ENCODE results near the gene EP300.

DNA sequence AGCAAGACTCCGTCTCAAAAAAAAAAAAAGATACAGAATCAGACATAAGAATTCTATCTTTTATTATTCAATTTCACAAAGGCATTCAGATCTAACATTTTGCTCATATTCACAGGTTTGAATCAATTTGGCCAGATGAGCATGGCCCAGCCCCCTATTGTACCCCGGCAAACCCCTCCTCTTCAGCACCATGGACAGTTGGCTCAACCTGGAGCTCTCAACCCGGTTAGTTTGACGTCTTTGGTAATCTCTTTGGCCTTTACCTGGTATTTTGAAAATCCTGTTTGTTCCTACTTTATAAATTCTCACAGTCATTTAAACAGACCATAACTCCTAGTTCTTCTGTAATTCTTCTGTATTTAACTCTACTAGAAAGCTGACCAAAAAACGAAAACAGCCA is 55.3 kb downstream of the EP300 start:
- TF ChIP-seq, protein P1, sequence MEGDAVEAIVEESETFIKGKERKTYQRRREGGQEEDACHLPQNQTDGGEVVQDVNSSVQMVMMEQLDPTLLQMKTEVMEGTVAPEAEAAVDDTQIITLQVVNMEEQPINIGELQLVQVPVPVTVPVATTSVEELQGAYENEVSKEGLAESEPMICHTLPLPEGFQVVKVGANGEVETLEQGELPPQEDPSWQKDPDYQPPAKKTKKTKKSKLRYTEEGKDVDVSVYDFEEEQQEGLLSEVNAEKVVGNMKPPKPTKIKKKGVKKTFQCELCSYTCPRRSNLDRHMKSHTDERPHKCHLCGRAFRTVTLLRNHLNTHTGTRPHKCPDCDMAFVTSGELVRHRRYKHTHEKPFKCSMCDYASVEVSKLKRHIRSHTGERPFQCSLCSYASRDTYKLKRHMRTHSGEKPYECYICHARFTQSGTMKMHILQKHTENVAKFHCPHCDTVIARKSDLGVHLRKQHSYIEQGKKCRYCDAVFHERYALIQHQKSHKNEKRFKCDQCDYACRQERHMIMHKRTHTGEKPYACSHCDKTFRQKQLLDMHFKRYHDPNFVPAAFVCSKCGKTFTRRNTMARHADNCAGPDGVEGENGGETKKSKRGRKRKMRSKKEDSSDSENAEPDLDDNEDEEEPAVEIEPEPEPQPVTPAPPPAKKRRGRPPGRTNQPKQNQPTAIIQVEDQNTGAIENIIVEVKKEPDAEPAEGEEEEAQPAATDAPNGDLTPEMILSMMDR (conservative IDR thresholded peaks at IDR 0.05; ENCODE audit: low read depth, low read length): no peak
- no peak for TF ChIP-seq EZH2phosphoT487 (IDR thresholded peaks at IDR 0.05; ENCODE audit: borderline replicate concordance, low read length)
